Natural killer cell (primary cell): ENCODE measurements around the gene FOXP1. TPM values are rescaled to one million over a fixed set of nuclear protein-coding genes. Genes with fewer than 3 reads are reported as not detected.
"Not testable (repeated sequence)": the region's sequence is repeated elsewhere in the genome, so short reads cannot be mapped to it uniquely, and the experiment has no call there.

Source experiments
- ATAC-seq, 3 donors: fragments of 150-1000 bp in 2 of 3; fragments of 200-7000 bp in 1 of 3; cut with Tn5 transposase; 1 replicate in 1 of 3; 2 replicates in 2 of 3; pipeline ENCODE4 v1.10.0; 2021; ENCODE audit warnings: mild to moderate bottlenecking in 2 of 3, moderate library complexity in 2 of 3
- DNase-seq, 2 donors: peaks; one replicate each; pipeline versions ENCODE4 v3.0.0 to v3.0.0-alpha.2; 2013 to 2021; ENCODE audit warnings: mixed read lengths in 1 of 2
- H3K27ac ChIP-seq: one replicate; pipeline ENCODE4 v1.5.1; 2013; ENCODE audit warnings: mild to moderate bottlenecking, low read length
- H3K27me3 ChIP-seq: one replicate; pipeline ENCODE4 v1.6.1; 2013; ENCODE audit warnings: low read length; ENCODE audit not compliant: control insufficient read depth, insufficient read depth
- H3K36me3 ChIP-seq: one replicate; pipeline ENCODE4 v1.6.1; 2013; ENCODE audit warnings: low read length; ENCODE audit not compliant: control insufficient read depth, insufficient read depth
- H3K4me1 ChIP-seq: one replicate; pipeline ENCODE4 v1.6.1; 2013; ENCODE audit warnings: low read length; ENCODE audit not compliant: control insufficient read depth, insufficient read depth
- H3K4me3 ChIP-seq: one replicate; pipeline ENCODE4 v1.5.1; 2013; ENCODE audit warnings: low read length
- H3K9me3 ChIP-seq: one replicate; pipeline ENCODE4 v1.6.1; 2013; ENCODE audit warnings: low read length; ENCODE audit not compliant: control insufficient read depth, insufficient read depth
- H3K27ac Mint-ChIP-seq, 2 donors: one replicate each; pipeline ENCODE4 v1.8.0; 2022; ENCODE audit warnings: mild to moderate bottlenecking in 2 of 2, mixed read lengths in 2 of 2, moderate library complexity in 1 of 2
- H3K27me3 Mint-ChIP-seq, 2 donors: one replicate each; pipeline ENCODE4 v1.8.0; 2022; ENCODE audit warnings: low read depth in 2 of 2, mixed read lengths in 2 of 2
- H3K36me3 Mint-ChIP-seq: one replicate; pipeline ENCODE4 v1.8.0; 2022; ENCODE audit warnings: mixed read lengths
- H3K4me1 Mint-ChIP-seq, 2 donors: one replicate each; pipeline ENCODE4 v1.8.0; 2022; ENCODE audit warnings: mixed read lengths in 2 of 2
- H3K4me3 Mint-ChIP-seq: one replicate; pipeline ENCODE4 v1.8.0; 2022; ENCODE audit warnings: mild to moderate bottlenecking, moderate library complexity, mixed read lengths
- H3K9me3 Mint-ChIP-seq, 2 donors: one replicate each; pipeline ENCODE4 v1.8.0; 2022; ENCODE audit warnings: mixed read lengths in 2 of 2
- CTCF ChIP-seq: fragments of 200-600 bp; IDR thresholded peaks from one replicate; pipeline ENCODE4 v1.8.0; 2022; ENCODE audit warnings: antibody characterized with exemption
- WGBS: methylation state at CpG from one replicate; pipeline ENCODE4 v1.1.7; 2013; ENCODE audit warnings: missing lambda C conversion rate; ENCODE audit not compliant: insufficient coverage; 5-methylcytosine and 5-hydroxymethylcytosine counted together
- intact Hi-C: fragments of 100-400 bp; cut with micrococcal nuclease; formaldehyde crosslinking; loops from one replicate; pipeline ENCODE4 v1.14.2; 2022
- total RNA-seq, 4 donors: library from RNA; stranded (reverse); fragments of 120-200 nt in 1 of 4; gene quantifications; one replicate each; pipeline versions ENCODE4 v1.2.3 to v1.2.4, GENCODE V29; 2013 to 2022

Gene FOXP1
- total RNA-seq, 3 donors from 2014 or later (not counting 1 experiment from before 2014, with no cell fraction given) = 166 to 185 (median 166) TPM

GRCh38 chr3:71022551-71023335 lies 560.8 kb downstream of the FOXP1 start:
- Histone ChIP-seq H3K4me1 (peaks cover 4% of the 10 kb centered on the region), H3K27ac (no peak overlapping the region), H3K9me3 (no peaks in the 10 kb centered on the region), H3K4me3 (no peak overlapping the region), H3K36me3 (no peaks in the 10 kb centered on the region), H3K27me3 (no peaks in the 10 kb centered on the region)
- intact Hi-C loops = no loop called here
- Mint-ChIP-seq H3K27me3 (no peaks in the 10 kb centered on the region), H3K36me3 (no peaks in the 10 kb centered on the region), H3K4me1 (peaks cover 67 to 70% of the 10 kb centered on the region in 2 donors), H3K9me3 (no peaks in the 10 kb centered on the region), H3K27ac (peak overlapping the region in 1 of 2 donors; percentile 51), H3K4me3 (no peak overlapping the region)
- WGBS = over 99% methylated on average over 5 of the region's 5 CpGs
- no peak for ATAC-seq
- peak in 1 of 2 donors; percentile 25 for DNase-seq
- no peak for TF ChIP-seq CTCF

GRCh38 chr3:71018799-71019198 lies 564.7 kb downstream of the FOXP1 start:
- peak overlapping the region; percentile 31 to 78 for H3K27ac Mint-ChIP-seq
- no peaks in the 10 kb centered on the region for H3K36me3 Mint-ChIP-seq
- TF ChIP-seq CTCF = no peak
- ATAC-seq (no peak), DNase-seq (no peak)
- no peaks in the 10 kb centered on the region for H3K27me3 ChIP-seq
- no peaks in the 10 kb centered on the region for H3K4me1 ChIP-seq
- 96% methylated on average over 4 of the region's 4 CpGs for WGBS
- no peaks in the 10 kb centered on the region for H3K27me3 Mint-ChIP-seq
- intact Hi-C loops = no loop called here
- no peak overlapping the region for H3K4me3 ChIP-seq
- H3K36me3 ChIP-seq = peaks cover 9% of the 10 kb centered on the region
- H3K27ac ChIP-seq = no peak overlapping the region
- H3K4me1 Mint-ChIP-seq = peaks cover 43 to 45% of the 10 kb centered on the region in 2 donors
- H3K9me3 Mint-ChIP-seq = no peaks in the 10 kb centered on the region
- no peaks in the 10 kb centered on the region for H3K9me3 ChIP-seq
- H3K4me3 Mint-ChIP-seq = no peak overlapping the region

GRCh38 chr3:71016178-71016845 lies 567.2 kb downstream of the FOXP1 start:
- Mint-ChIP-seq H3K27ac (peak overlapping the region; percentile 41 to 69), H3K4me3 (no peak overlapping the region), H3K9me3 (no peaks in the 10 kb centered on the region), H3K4me1 (peaks cover 43 to 44% of the 10 kb centered on the region in 2 donors), H3K36me3 (peaks cover 6% of the 10 kb centered on the region), H3K27me3 (no peaks in the 10 kb centered on the region)
- intact Hi-C loops = no loop called here
- peaks cover 19% of the 10 kb centered on the region for H3K36me3 ChIP-seq
- no peak overlapping the region for H3K4me3 ChIP-seq
- TF ChIP-seq CTCF = no peak
- no peaks in the 10 kb centered on the region for H3K9me3 ChIP-seq
- H3K27me3 ChIP-seq = no peaks in the 10 kb centered on the region
- no peak overlapping the region for H3K27ac ChIP-seq
- DNase-seq (no peak), ATAC-seq (no peak)
- peaks cover 2% of the 10 kb centered on the region for H3K4me1 ChIP-seq
- 95% methylated on average over 9 of the region's 10 CpGs for WGBS

- H3K4me3 ChIP-seq, H3K4me1 ChIP-seq, H3K36me3 Mint-ChIP-seq, H3K9me3 ChIP-seq, H3K27ac Mint-ChIP-seq, H3K27me3 Mint-ChIP-seq, ATAC-seq, DNase-seq, H3K4me3 Mint-ChIP-seq, H3K27ac ChIP-seq, H3K9me3 Mint-ChIP-seq, H3K27me3 ChIP-seq: not testable (repeated sequence)
- peaks cover 48 to 49% of the 10 kb centered on the region in 2 donors for H3K4me1 Mint-ChIP-seq
- intact Hi-C loops = loop anchor here (5.0 kb wide), 1 partner anchor 213 kb away; no protein-coding TSS in a partner anchor
- 100% methylated on average over 6 of the region's 6 CpGs for WGBS
- H3K36me3 ChIP-seq = peaks cover 19% of the 10 kb centered on the region
These were observed 568.9 kb downstream of the FOXP1 start for GRCh38 chr3:71014616-71015015.
